AG09309 (cell line): ENCODE measurements around the gene ZNF394.
A peak's percentile ranks its signal among the peaks of the same experiment; 100 is the strongest.
"Not testable (repeated sequence)": the region's sequence is repeated elsewhere in the genome, so short reads cannot be mapped to it uniquely, and the experiment has no call there.

ENCODE experiments used
- DNase-seq: peaks from one replicate; pipeline ENCODE4 v3.0.0-alpha.2; 2010; ENCODE audit warnings: low read depth
- H3K4me3 ChIP-seq: 2 replicates; pipeline ENCODE4 v1.5.1; 2011; ENCODE audit warnings: mild to moderate bottlenecking, low read depth, low read length, moderate library complexity; ENCODE audit not compliant: control insufficient read depth
- TF ChIP-seq, protein P1 (sequence below): IDR thresholded peaks from 2 replicates; pipeline ENCODE4 v1.5.1; 2011; ENCODE audit warnings: mild to moderate bottlenecking, low read depth, low read length, inconsistent platforms; ENCODE audit not compliant: insufficient read depth, control insufficient read depth; ENCODE audit errors: missing control alignments

ZNF394 gene

DNA sequence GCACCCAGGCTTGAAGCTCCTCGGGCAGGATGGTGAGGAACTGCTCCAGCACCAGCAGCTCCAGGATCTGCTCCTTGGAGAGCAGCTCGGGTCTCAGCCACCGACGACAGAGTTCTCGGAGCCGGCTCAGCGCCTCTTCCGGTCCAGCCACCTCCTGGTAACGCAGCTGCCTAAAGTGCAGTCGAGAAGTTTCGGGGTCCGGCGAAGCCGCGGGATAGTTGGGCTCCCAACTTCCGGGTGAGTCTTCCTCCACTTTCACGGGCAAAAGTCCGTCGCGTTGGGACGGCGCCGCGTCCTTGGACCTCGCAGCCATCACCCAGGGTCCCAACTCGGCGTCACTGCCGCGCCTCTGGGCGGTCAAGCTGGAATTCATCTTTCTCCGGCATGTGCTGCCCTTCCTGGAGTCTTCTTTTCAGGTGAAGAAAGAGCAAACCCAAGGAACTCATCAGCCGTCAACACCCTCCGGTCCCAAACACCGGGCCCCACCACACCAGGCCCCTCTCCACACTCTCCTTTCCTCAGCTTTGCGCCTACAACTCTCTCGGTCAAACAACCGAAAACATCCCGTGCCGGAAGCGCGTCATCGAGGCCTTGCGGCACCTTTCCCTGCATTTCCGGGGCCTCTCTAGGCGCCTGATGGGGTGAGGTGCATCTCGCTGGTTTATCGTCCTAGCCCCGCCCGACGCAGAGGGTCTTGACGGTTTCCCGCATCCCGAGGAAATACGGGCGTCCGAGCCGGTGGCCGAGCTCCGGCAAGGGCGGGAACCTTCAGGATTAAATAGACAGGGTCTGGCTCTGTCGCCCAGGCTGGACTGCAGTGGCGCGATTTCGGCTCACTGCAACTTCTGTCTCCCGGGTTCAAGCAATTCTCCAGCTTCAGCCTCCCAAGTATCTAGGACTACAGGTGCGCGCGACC, at the start of gene ZNF394:
TSS of gene ZNF394 (minus strand) at position 561 of the 916 bp plus-strand sequence. CDS start at position 373, 188 bp downstream.
- DNase-seq = peak; percentile 44
- TF ChIP-seq, protein P1, sequence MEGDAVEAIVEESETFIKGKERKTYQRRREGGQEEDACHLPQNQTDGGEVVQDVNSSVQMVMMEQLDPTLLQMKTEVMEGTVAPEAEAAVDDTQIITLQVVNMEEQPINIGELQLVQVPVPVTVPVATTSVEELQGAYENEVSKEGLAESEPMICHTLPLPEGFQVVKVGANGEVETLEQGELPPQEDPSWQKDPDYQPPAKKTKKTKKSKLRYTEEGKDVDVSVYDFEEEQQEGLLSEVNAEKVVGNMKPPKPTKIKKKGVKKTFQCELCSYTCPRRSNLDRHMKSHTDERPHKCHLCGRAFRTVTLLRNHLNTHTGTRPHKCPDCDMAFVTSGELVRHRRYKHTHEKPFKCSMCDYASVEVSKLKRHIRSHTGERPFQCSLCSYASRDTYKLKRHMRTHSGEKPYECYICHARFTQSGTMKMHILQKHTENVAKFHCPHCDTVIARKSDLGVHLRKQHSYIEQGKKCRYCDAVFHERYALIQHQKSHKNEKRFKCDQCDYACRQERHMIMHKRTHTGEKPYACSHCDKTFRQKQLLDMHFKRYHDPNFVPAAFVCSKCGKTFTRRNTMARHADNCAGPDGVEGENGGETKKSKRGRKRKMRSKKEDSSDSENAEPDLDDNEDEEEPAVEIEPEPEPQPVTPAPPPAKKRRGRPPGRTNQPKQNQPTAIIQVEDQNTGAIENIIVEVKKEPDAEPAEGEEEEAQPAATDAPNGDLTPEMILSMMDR = no peak
- peak within 1 kb of the TSS; percentile 70 for H3K4me3 ChIP-seq

DNA sequence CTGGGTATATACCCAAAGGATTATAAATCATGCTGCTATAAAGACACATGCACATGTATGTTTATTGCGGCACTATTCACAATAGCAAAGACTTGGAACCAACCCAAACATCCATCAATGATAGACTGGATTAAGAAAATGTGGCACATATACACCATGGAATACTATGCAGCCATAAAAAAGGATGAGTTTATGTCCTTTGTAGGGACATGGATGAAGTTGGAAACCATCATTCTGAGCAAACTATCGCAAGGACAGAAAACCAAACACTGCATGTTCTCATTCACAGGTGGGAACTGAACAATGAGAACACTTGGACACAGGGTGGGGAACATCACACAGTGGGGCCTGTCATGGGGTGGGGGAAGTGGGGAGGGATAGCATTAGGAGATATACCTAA, 49.5 kb upstream of the ZNF394 start:
- DNase-seq, H3K4me3 ChIP-seq: not testable (repeated sequence)

DNA sequence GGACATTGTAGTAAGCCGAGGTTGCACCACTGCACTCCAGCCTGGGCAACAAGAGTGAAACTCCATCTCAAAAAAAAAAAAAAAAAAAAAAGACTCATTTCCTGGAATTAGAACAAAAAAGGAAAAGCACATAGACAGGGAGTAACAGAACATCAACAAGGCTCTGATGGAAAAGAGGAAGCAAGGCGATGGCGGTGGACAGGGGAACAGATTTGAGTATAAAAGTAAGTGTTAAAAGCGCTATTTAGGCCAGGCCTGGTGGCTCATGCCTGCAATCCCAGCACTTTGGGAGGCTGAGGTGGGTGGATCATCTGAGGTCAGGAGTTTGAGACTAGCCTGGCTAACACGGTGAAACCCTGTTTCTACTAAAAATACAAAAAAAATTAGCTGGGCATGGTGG, 45.2 kb upstream of the ZNF394 start:
- H3K4me3 ChIP-seq, DNase-seq: not testable (repeated sequence)

DNA sequence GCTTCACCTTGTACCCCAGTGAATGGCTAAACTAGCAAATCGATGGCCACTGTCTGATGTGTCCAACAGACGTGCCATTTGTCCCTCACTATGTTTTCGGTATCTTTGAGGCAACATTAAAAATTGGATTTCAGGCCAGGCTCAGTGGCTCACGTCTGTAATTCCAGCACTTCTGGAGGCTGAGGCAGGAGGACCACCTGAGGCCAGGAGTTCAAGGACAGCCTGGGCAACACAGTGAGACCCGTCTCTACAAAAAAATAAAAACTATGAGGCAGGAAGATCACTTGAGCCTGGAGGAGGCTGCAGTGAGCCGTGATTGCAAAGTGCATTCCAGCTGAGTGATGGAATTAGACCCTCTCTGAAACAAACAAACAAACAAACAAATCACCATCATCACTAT, 43.8 kb upstream of the ZNF394 start:
- DNase-seq = no peak
- H3K4me3 ChIP-seq = no peak overlapping the region
- TF ChIP-seq, protein P1 = no peak

DNA sequence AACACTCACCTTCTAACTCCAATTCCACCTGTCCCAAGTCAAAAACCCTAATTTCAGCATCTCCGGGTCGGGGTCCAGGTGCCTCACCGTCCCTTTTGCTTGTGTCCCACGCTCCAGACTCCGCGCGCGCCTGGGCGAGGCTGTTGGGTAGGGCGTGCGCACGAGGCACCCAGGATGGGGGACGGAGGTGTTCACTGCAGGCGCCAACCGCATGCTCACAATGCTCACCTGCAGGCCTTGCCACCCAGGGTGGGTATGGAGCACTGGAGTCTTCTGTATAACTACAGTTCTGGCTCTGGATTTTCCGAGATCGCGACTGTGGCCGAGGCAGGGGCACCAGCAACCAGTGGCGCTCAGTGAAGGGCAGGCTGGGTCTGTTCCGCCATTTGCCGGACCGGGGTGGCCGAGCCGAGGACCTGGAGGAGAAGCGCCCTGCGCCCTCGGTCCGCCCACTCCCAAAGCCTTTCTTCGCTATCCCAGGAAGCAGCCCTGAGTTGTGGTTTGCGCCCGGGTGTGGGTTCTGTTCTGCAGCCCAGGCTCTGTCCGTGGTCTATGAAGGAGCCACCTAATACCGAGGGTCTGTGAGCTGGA, 43.1 kb upstream of the ZNF394 start:
- TF ChIP-seq, protein P1 = no peak

DNA sequence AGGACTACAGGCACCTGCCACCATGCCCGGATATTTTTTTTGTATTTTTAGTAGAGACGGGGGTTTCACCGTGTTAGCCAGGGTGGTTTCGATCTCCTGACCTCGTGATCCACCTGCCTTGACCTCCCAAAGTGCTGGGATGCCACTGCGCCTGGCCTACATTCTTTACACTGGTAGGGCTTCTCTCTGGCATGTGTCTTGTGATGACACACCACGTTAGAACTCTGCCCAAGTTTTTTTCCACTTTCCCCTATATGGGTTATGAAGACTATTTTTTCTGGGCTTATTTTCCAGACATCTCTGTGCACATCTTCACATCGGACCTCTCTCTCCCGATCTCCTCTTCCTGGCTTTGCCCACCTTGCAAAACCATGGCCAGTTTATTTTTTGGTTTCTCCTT, 41.1 kb upstream of the ZNF394 start:
- TF ChIP-seq, protein P1 = no peak
- no peak for DNase-seq
- no peak overlapping the region for H3K4me3 ChIP-seq

More for the DNA sequence above, 43.1 kb upstream of the ZNF394 start:
- DNase-seq = no peak
- H3K4me3 ChIP-seq = no peak overlapping the region

DNA sequence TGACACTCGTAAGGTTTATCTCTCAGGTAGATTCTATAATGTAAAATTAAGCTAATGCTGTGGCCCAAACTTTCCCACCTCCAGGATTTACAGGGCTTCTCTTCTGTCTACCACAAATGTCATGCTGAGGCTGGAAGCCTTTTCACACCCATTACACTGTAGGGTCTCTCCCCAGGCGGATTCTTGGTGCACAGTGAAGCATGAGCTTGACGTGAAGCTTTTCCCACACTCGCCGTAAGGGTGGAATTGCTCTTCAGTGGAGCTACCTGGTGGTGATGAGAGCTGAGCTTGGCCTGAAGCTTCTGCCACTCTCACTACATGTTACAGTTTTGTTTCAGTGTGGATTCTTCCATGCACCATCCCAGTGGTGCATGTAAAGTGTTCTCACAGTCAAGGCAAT, 40.5 kb upstream of the ZNF394 start:
- TF ChIP-seq, protein P1 = no peak
- DNase-seq = no peak
- H3K4me3 ChIP-seq = no peak overlapping the region
